ENCODE data around the gene ITGB1BP1. TPM values are rescaled to one million over a fixed set of nuclear protein-coding genes. Genes with fewer than 3 reads are reported as not detected.

Gene ITGB1BP1
- total RNA-seq, 1 donor from 2014 or later = 98.0 TPM

GRCh38 chr2:9382604-9383235 is 40.6 kb downstream of the ITGB1BP1 start:
- no peak overlapping the region for H3K4me3 Mint-ChIP-seq (ENCODE audit: unreplicated experiment)
- DNase-seq (ENCODE audit: extremely low spot score, unreplicated experiment) = no peak
- H3K27me3 Mint-ChIP-seq (ENCODE audit: unreplicated experiment) = no peaks in the 10 kb centered on the region
- H3K9me3 Mint-ChIP-seq (ENCODE audit: unreplicated experiment) = no peaks in the 10 kb centered on the region
- H3K36me3 Mint-ChIP-seq (ENCODE audit: unreplicated experiment) = peaks cover 50% of the 10 kb centered on the region
- peak overlapping the region; percentile 38 for H3K27ac Mint-ChIP-seq (ENCODE audit: unreplicated experiment)
- TF ChIP-seq CTCF (IDR thresholded peaks at IDR 0.05) = no peak
- H3K4me1 Mint-ChIP-seq (ENCODE audit: unreplicated experiment) = peaks cover 28% of the 10 kb centered on the region

- no peaks in the 10 kb centered on the region for H3K27me3 Mint-ChIP-seq (ENCODE audit: unreplicated experiment)
- H3K27ac Mint-ChIP-seq (ENCODE audit: unreplicated experiment) = peak overlapping the region; percentile 86
- no peak overlapping the region for H3K4me3 Mint-ChIP-seq (ENCODE audit: unreplicated experiment)
- H3K4me1 Mint-ChIP-seq (ENCODE audit: unreplicated experiment) = peaks cover 41% of the 10 kb centered on the region
- H3K36me3 Mint-ChIP-seq (ENCODE audit: unreplicated experiment) = peaks cover 40% of the 10 kb centered on the region
- H3K9me3 Mint-ChIP-seq (ENCODE audit: unreplicated experiment) = no peaks in the 10 kb centered on the region
- no peak for TF ChIP-seq CTCF (IDR thresholded peaks at IDR 0.05)
- no peak for DNase-seq (ENCODE audit: extremely low spot score, unreplicated experiment)
Measured at GRCh38 chr2:9380702-9381628, 42.4 kb downstream of the ITGB1BP1 start.

GRCh38 chr2:9379391-9379755 is 44.0 kb downstream of the ITGB1BP1 start:
- peaks cover 42% of the 10 kb centered on the region for H3K36me3 Mint-ChIP-seq (ENCODE audit: unreplicated experiment)

GRCh38 chr2:9378433-9379390 is 44.6 kb downstream of the ITGB1BP1 start:
- peak overlapping the region; percentile 86 for H3K27ac Mint-ChIP-seq (ENCODE audit: unreplicated experiment)
- DNase-seq (ENCODE audit: extremely low spot score, unreplicated experiment) = peak; percentile 88

More at GRCh38 chr2:9379391-9379755, 44.0 kb downstream of the ITGB1BP1 start:
- no peak for TF ChIP-seq CTCF (IDR thresholded peaks at IDR 0.05)
- Mint-ChIP-seq H3K27ac (ENCODE audit: unreplicated experiment) (peak overlapping the region; percentile 86), H3K27me3 (ENCODE audit: unreplicated experiment) (no peaks in the 10 kb centered on the region), H3K9me3 (ENCODE audit: unreplicated experiment) (no peaks in the 10 kb centered on the region), H3K4me3 (ENCODE audit: unreplicated experiment) (no peak overlapping the region), H3K4me1 (ENCODE audit: unreplicated experiment) (peaks cover 41% of the 10 kb centered on the region)
- DNase-seq (ENCODE audit: extremely low spot score, unreplicated experiment) = no peak

More at GRCh38 chr2:9378433-9379390, 44.6 kb downstream of the ITGB1BP1 start:
- TF ChIP-seq CTCF (IDR thresholded peaks at IDR 0.05) = no peak
- no peak overlapping the region for H3K4me3 Mint-ChIP-seq (ENCODE audit: unreplicated experiment)
- H3K4me1 Mint-ChIP-seq (ENCODE audit: unreplicated experiment) = peaks cover 41% of the 10 kb centered on the region
- H3K36me3 Mint-ChIP-seq (ENCODE audit: unreplicated experiment) = peaks cover 47% of the 10 kb centered on the region
- H3K9me3 Mint-ChIP-seq (ENCODE audit: unreplicated experiment) = no peaks in the 10 kb centered on the region
- no peaks in the 10 kb centered on the region for H3K27me3 Mint-ChIP-seq (ENCODE audit: unreplicated experiment)

All from osteocyte (in vitro differentiated cells).